BE2C (cell line): ENCODE data around the gene ADAMTS9.

Source experiments
- DNase-seq: peaks from one replicate; pipeline ENCODE4 v3.0.0-alpha.2; 2020
- H3K27me3 ChIP-seq: fragments of 250-450 bp; sonication (Bioruptor Pico); 2 replicates; pipeline ENCODE4 v1.5.1; 2020; ENCODE audit warnings: mild to moderate bottlenecking
- H3K36me3 ChIP-seq: fragments of 250-450 bp; sonication (Bioruptor Pico); 2 replicates; pipeline ENCODE4 v1.5.1; 2020; ENCODE audit warnings: mild to moderate bottlenecking
- H3K4me1 ChIP-seq: fragments of 250-450 bp; sonication (Bioruptor Pico); 2 replicates; pipeline ENCODE4 v1.5.1; 2020
- H3K4me3 ChIP-seq: 2 replicates; pipeline ENCODE4 v1.5.1; 2011; ENCODE audit warnings: low read depth, low read length
- H3K9me3 ChIP-seq: fragments of 250-450 bp; sonication (Bioruptor Pico); 2 replicates; pipeline ENCODE4 v1.5.1; 2020
- TF ChIP-seq, protein P1 (sequence below): IDR thresholded peaks from 2 replicates; pipeline ENCODE4 v1.5.1; 2012; ENCODE audit warnings: mild to moderate bottlenecking, low read depth, low read length

ADAMTS9 gene

DNA sequence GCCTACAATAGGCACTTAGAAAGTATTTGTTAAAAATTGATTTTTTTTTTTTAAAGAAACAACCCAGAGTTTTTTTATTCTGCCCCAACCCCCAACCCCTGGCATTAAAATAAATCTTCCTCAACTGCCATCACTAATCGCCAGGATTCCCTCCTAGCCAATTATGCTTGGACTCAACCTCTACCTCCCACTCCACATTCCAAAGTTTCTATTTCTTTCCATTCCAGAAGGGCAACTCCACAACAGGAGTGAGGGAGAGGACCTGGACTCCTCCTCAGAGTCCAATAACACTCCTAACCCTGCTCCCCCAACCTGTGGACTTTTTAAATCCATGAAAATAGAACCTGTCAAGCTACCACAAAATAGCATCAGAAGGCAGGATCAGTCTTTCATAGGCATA is 99.4 kb downstream of the ADAMTS9 start:
- H3K4me3 ChIP-seq = no peak overlapping the region
- TF ChIP-seq, protein P1, sequence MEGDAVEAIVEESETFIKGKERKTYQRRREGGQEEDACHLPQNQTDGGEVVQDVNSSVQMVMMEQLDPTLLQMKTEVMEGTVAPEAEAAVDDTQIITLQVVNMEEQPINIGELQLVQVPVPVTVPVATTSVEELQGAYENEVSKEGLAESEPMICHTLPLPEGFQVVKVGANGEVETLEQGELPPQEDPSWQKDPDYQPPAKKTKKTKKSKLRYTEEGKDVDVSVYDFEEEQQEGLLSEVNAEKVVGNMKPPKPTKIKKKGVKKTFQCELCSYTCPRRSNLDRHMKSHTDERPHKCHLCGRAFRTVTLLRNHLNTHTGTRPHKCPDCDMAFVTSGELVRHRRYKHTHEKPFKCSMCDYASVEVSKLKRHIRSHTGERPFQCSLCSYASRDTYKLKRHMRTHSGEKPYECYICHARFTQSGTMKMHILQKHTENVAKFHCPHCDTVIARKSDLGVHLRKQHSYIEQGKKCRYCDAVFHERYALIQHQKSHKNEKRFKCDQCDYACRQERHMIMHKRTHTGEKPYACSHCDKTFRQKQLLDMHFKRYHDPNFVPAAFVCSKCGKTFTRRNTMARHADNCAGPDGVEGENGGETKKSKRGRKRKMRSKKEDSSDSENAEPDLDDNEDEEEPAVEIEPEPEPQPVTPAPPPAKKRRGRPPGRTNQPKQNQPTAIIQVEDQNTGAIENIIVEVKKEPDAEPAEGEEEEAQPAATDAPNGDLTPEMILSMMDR = no peak
- H3K9me3 ChIP-seq = no peaks in the 10 kb centered on the region
- H3K27me3 ChIP-seq = no peaks in the 10 kb centered on the region
- DNase-seq = no peak
- peaks cover 7% of the 10 kb centered on the region for H3K4me1 ChIP-seq
- peaks cover 4% of the 10 kb centered on the region for H3K36me3 ChIP-seq

DNA sequence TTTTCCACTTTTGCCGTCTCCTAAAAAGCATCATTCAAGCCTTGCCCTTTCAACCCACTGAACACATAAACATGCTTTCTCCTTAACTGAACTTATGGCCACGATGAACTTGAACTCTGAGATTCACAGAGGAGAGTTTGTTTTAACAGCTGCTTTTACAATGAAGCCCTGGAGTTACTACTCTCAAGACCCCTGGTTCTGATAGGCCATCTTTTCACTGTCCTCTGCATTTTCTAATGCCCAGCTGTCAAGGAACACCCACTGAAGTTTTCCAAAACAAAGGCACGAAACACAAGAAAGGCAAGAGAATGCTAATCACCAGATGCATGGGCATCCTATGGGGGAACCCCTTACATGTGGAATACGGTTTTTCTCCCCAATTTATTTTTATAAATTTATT is 100.8 kb downstream of the ADAMTS9 start:
- Histone ChIP-seq H3K4me3 (no peak overlapping the region), H3K27me3 (no peaks in the 10 kb centered on the region), H3K4me1 (peaks cover 7% of the 10 kb centered on the region), H3K36me3 (no peaks in the 10 kb centered on the region; the same call in 1 of the 2 replicates), H3K9me3 (no peaks in the 10 kb centered on the region)
- TF ChIP-seq, protein P1 = no peak
- no peak for DNase-seq

DNA sequence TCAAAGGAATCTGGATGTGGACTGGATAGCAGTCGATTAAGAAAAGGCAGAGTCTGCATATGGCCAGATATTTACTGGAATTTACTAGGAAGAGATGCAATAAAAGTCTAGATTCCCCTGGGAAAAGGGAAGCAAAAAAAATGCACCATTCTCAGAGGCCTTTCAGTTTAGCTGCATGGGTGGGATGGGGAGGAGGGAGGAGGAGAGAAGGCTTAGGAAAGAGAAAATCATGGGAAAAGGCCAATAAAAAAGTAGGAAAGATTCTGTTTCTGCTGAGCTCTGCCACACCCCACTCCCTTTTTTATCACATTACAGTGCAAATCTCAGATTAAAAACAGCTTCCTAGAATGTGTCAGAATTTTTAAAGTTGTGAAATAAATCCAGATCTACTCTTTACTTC is 103.6 kb downstream of the ADAMTS9 start:
- Histone ChIP-seq H3K4me3 (no peak overlapping the region), H3K27me3 (no peaks in the 10 kb centered on the region), H3K36me3 (no peaks in the 10 kb centered on the region), H3K4me1 (peaks cover 7% of the 10 kb centered on the region), H3K9me3 (no peaks in the 10 kb centered on the region)
- TF ChIP-seq, protein P1 = no peak
- DNase-seq = no peak

DNA sequence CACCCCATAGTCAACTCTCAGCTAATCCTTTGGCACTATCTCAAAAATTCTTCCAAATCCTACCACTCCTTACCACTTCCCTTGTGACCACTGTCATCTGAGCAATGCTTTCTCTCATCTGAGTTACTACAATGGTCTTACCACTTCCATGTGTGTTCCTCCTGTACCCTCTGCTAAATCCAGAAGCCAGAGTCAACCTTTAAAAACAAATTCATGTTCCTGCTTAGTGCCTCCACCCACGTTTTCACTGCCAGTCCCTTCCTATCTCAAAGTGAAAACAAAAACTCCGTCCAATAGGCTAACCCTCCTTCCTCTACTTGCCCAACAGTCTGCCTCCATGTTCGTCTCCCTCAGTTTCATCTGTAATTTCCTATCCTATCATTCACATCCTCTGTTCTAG is 109.0 kb downstream of the ADAMTS9 start:
- H3K27me3 ChIP-seq = no peaks in the 10 kb centered on the region
- no peak overlapping the region for H3K4me3 ChIP-seq
- peaks cover 4% of the 10 kb centered on the region; the same call in 1 of the 2 replicates for H3K4me1 ChIP-seq
- TF ChIP-seq, protein P1 = no peak
- H3K9me3 ChIP-seq = no peaks in the 10 kb centered on the region
- peaks cover 9% of the 10 kb centered on the region; the same call in 1 of the 2 replicates for H3K36me3 ChIP-seq
- no peak for DNase-seq

DNA sequence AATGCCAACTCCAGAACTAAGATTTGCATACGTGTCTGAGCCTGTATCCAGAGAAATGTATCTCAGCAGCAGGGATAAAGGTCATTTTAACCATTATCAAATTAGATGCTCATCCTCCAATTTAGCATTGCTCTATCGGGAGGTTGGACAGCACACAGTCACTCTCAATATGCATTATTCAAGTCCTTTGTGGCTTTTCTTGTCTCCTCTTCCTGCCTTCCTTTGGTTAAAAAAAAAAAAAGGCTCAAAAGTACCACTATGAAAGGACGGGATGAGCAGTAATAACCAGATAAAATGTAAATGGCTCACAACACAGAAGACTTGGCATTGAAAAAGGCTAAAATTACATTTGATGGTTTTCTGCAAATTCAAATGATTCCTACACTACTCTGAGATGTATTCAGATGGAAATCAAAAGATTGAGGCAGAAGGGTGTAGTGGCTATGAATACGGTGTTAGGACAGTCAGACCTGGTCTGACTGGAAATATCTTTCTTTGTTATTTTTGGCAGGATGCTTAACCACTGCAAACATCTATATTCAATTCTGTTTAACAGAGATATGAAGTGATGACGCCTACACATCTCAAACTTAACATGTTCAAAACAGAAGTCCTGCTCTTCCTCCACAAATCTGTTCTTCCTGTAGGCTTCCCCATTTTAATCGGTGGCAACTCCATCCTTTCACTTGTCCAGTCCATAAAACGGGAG is 109.6 kb downstream of the ADAMTS9 start:
- DNase-seq = no peak
- TF ChIP-seq, protein P1 = no peak
- Histone ChIP-seq H3K4me3 (no peak overlapping the region), H3K9me3 (no peaks in the 10 kb centered on the region), H3K36me3 (peaks cover 9% of the 10 kb centered on the region; the same call in 1 of the 2 replicates), H3K27me3 (no peaks in the 10 kb centered on the region), H3K4me1 (peaks cover 4% of the 10 kb centered on the region; the same call in 1 of the 2 replicates)

DNA sequence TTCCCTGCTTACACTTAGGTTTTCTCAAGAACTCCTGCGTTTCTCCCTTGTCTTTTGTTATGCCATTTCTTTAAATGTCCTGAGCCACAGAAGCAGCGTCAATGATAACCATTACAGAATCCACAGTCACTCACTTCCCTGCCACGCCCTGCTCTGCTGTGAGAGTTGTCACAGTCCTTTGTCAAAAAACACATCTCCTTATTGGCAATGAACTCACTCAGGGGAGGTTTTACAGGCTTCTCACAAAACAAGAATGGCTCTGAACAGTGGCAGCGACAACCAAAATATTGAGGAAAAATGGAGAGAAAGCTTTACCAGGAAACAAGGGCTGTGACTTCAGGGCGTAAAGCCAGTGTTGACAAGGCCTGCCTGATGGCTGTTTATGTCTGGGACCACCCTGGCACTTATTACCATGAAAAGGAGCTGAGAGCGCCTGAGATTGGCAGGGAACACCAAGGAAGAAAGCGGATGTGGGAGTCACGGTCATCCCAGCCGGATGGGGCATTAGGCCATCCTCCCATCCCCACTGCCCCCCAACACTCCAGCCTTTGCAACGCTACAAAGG is 111.5 kb downstream of the ADAMTS9 start:
- no peak overlapping the region for H3K4me3 ChIP-seq
- DNase-seq = no peak
- peaks cover 4% of the 10 kb centered on the region; the same call in 1 of the 2 replicates for H3K4me1 ChIP-seq
- TF ChIP-seq, protein P1 = no peak
- H3K36me3 ChIP-seq = peaks cover 9% of the 10 kb centered on the region; the same call in 1 of the 2 replicates
- no peaks in the 10 kb centered on the region for H3K9me3 ChIP-seq
- no peaks in the 10 kb centered on the region for H3K27me3 ChIP-seq
